ENCODE results near the gene B3GNT8. TPM values are rescaled to one million over a fixed set of nuclear protein-coding genes. Genes with fewer than 3 reads are reported as not detected.

Gene B3GNT8
- total RNA-seq, 2 experiments from 2014 or later = 0.58 to 1.2 TPM

DNA sequence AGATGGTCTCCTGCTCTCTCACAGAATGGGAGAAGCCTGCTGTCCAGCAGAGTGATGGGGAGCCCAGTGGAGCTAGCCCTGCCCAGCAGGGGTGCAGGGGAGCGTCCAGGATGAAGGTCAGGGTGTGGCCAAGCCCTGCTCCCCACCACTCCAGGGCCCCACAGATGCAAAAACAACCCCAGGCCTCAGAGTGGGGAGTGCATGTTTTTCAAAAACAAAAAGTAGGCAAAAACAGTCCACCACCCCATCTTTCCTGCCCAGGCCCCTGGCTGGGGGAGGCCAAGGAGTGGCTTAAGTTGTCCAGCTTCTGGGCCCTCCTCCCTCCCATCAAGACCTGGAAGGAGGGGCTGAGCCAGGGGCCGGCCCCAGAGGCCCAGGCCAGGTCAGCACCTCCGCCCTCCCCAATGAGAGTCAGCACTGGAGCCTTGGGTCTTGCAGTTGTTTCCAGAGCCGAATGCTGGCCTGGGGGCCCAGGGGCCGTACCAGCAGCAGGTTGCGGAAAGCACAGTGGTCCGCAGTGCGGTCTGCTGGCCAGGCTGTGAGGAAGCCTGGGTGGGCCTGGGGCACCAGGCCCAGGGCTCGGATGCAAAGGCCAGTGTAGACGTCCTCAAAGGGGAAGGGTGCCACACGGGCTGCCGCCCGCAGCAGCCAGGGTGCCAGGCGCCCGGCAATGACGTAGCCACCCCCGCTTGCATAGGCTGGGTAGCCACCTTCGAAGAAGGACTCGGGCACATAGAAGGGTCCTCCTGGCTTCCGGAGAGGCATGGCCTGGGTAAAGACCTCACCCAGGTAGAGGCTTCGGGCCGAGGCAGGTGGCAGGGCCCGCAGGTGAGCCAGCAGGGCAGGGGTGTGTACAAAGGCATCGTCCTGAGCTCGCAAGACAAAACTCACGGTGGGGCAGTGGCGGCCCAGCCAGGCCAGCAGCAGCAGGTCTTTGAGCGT, 1.7 kb downstream of the B3GNT8 start:
- ATAC-seq (ENCODE audit: poor library complexity) = no peak
- Mint-ChIP-seq H3K27ac (peak overlapping the region; percentile 49), H3K36me3 (ENCODE audit: low read depth) (peaks cover 49% of the 10 kb centered on the region), H3K4me3 (peak overlapping the region; percentile 42), H3K4me1 (ENCODE audit: low read depth) (peaks cover 29% of the 10 kb centered on the region), H3K27me3 (no peaks in the 10 kb centered on the region), H3K9me3 (no peaks in the 10 kb centered on the region)
- ChIA-PET CTCF (no interaction called here), POLR2A (no interaction called here)
- Histone ChIP-seq H3K9me3 (ENCODE audit: control insufficient read depth in 1 of 2, insufficient read depth in 1 of 2, low read length in 2 of 2) (peaks cover 0 to 6% of the 10 kb centered on the region in 2 experiments), H3K27me3 (ENCODE audit: control insufficient read depth in 1 of 2, insufficient read depth in 2 of 2, low read length in 2 of 2) (no peaks in the 10 kb centered on the region), H3K27ac (ENCODE audit: low read depth in 1 of 2, low read length in 2 of 2) (no peak overlapping the region), H3K4me3 (ENCODE audit: low read length) (no peak overlapping the region), H3K36me3 (ENCODE audit: insufficient read depth, low read length) (peaks cover 48% of the 10 kb centered on the region), H3K4me1 (ENCODE audit: insufficient read depth, low read length) (peaks cover 64% of the 10 kb centered on the region)
- TF ChIP-seq, protein P1, sequence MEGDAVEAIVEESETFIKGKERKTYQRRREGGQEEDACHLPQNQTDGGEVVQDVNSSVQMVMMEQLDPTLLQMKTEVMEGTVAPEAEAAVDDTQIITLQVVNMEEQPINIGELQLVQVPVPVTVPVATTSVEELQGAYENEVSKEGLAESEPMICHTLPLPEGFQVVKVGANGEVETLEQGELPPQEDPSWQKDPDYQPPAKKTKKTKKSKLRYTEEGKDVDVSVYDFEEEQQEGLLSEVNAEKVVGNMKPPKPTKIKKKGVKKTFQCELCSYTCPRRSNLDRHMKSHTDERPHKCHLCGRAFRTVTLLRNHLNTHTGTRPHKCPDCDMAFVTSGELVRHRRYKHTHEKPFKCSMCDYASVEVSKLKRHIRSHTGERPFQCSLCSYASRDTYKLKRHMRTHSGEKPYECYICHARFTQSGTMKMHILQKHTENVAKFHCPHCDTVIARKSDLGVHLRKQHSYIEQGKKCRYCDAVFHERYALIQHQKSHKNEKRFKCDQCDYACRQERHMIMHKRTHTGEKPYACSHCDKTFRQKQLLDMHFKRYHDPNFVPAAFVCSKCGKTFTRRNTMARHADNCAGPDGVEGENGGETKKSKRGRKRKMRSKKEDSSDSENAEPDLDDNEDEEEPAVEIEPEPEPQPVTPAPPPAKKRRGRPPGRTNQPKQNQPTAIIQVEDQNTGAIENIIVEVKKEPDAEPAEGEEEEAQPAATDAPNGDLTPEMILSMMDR (IDR thresholded peaks at IDR 0.05) = no peak
- intact Hi-C loops (cut with DNase I, micrococcal nuclease) = no loop called here
- no peak for DNase-seq

DNA sequence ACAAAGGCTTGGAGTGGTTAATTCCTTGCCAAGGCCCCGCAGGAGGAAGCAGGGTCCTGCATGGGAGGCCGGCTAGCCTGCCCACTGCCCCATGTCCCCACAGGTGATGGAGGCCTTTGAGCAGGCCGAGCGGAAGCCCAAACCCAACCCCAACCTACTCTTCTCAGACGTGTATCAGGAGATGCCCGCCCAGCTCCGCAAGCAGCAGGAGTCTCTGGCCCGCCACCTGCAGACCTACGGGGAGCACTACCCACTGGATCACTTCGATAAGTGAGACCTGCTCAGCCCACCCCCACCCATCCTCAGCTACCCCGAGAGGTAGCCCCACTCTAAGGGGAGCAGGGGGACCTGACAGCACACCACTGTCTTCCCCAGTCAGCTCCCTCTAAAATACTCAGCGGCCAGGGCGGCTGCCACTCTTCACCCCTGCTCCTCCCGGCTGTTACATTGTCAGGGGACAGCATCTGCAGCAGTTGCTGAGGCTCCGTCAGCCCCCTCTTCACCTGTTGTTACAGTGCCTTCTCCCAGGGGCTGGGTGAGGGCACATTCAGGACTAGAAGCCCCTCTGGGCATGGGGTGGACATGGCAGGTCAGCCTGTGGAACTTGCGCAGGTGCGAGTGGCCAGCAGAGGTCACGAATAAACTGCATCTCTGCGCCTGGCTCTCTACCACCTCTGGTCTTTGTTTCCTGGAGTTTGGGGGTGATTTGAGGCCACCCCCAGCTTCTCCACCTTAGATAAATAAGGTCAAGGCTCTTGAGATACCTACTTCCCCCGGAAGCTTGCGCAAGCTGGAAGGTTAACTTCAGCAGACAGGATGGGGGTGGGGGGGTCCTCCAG, 2.6 kb downstream of the B3GNT8 start:
- no peaks in the 10 kb centered on the region for H3K9me3 Mint-ChIP-seq
- H3K36me3 ChIP-seq (ENCODE audit: insufficient read depth, low read length) = peaks cover 57% of the 10 kb centered on the region
- ATAC-seq (ENCODE audit: poor library complexity) (no peak), DNase-seq (peak in 1 of 14 experiments; percentile 27)
- no peak overlapping the region for H3K27ac ChIP-seq (ENCODE audit: low read depth in 1 of 2, low read length in 2 of 2)
- H3K9me3 ChIP-seq (ENCODE audit: control insufficient read depth in 1 of 2, insufficient read depth in 1 of 2, low read length in 2 of 2) = peaks cover 0 to 6% of the 10 kb centered on the region in 2 experiments
- H3K4me3 ChIP-seq (ENCODE audit: low read length) = no peak overlapping the region
- H3K4me1 ChIP-seq (ENCODE audit: insufficient read depth, low read length) = peaks cover 64% of the 10 kb centered on the region
- H3K27me3 ChIP-seq (ENCODE audit: control insufficient read depth in 1 of 2, insufficient read depth in 2 of 2, low read length in 2 of 2) = no peaks in the 10 kb centered on the region
- no peak overlapping the region for H3K27ac Mint-ChIP-seq
- no peak overlapping the region for H3K4me3 Mint-ChIP-seq
- ChIA-PET POLR2A (no interaction called here), CTCF (no interaction called here)
- H3K27me3 Mint-ChIP-seq = no peaks in the 10 kb centered on the region
- peaks cover 58% of the 10 kb centered on the region for H3K36me3 Mint-ChIP-seq (ENCODE audit: low read depth)
- H3K4me1 Mint-ChIP-seq (ENCODE audit: low read depth) = peaks cover 29% of the 10 kb centered on the region
- TF ChIP-seq, protein P1 (IDR thresholded peaks at IDR 0.05) = no peak
- intact Hi-C loops (cut with DNase I, micrococcal nuclease) = no loop called here

DNA sequence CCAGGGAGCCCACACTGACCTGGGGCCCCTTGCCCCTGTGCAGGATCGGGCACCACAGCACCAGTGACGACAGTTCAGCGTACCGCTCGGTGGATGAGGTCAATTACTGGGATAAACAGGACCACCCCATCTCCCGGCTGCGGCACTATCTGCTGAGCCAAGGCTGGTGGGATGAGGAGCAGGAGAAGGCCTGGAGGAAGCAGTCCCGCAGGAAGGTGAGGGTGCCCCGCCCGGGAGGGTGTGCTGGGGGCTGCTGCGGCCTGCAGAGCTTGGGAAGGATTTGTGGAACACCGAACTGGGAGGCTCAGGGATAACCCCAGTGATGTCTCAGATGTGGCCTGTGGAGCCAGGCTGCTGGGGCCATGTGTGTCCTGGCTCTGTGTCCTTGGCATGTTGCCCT, 4.2 kb downstream of the B3GNT8 start:
- TF ChIP-seq, protein P1 (IDR thresholded peaks at IDR 0.05) = no peak
- DNase-seq (no peak), ATAC-seq (ENCODE audit: poor library complexity) (no peak)
- ChIA-PET CTCF (no interaction called here), POLR2A (no interaction called here)
- intact Hi-C loops (cut with DNase I, micrococcal nuclease) = no loop called here
- H3K27me3 Mint-ChIP-seq = no peaks in the 10 kb centered on the region
- peaks cover 16% of the 10 kb centered on the region for H3K4me1 Mint-ChIP-seq (ENCODE audit: low read depth)
- H3K36me3 Mint-ChIP-seq (ENCODE audit: low read depth) = peaks cover 69% of the 10 kb centered on the region
- H3K4me3 ChIP-seq (ENCODE audit: low read length) = no peak overlapping the region
- H3K4me3 Mint-ChIP-seq = no peak overlapping the region
- no peaks in the 10 kb centered on the region for H3K9me3 Mint-ChIP-seq
- H3K27ac ChIP-seq (ENCODE audit: low read depth in 1 of 2, low read length in 2 of 2) = no peak overlapping the region
- no peaks in the 10 kb centered on the region for H3K27me3 ChIP-seq (ENCODE audit: control insufficient read depth in 1 of 2, insufficient read depth in 2 of 2, low read length in 2 of 2)
- peaks cover 49% of the 10 kb centered on the region for H3K4me1 ChIP-seq (ENCODE audit: insufficient read depth, low read length)
- no peak overlapping the region for H3K27ac Mint-ChIP-seq
- H3K36me3 ChIP-seq (ENCODE audit: insufficient read depth, low read length) = peaks cover 64% of the 10 kb centered on the region
- peaks cover 0 to 6% of the 10 kb centered on the region in 2 experiments for H3K9me3 ChIP-seq (ENCODE audit: control insufficient read depth in 1 of 2, insufficient read depth in 1 of 2, low read length in 2 of 2)

Data from CD4-positive, alpha-beta T cell (primary cell).